Small intestine (tissue), 7 donors: ENCODE data around the gene MYH9. TPM values are rescaled to one million over a fixed set of nuclear protein-coding genes. Genes with fewer than 3 reads are reported as not detected.

ENCODE experiments used
- DNase-seq, 2 donors: peaks; one replicate each; pipeline versions ENCODE4 v3.0.0 to v3.0.0-alpha.2; 2013
- FAIRE-seq: peaks from 2 replicates; lab custom pipeline; 2012; peaks lifted over from hg19 to GRCh38; lab: Jason Lieb, UNC
- H3K27ac ChIP-seq, 3 donors: one replicate each; pipeline ENCODE4 v1.5.1; 2013; ENCODE audit warnings: low read length in 2 of 3, mild to moderate bottlenecking in 2 of 3, control low read depth in 1 of 3, inconsistent platforms in 1 of 3, low read depth in 1 of 3, moderate library complexity in 1 of 3
- H3K27me3 ChIP-seq, 3 donors: one replicate each; pipeline ENCODE4 v1.6.1; 2013; ENCODE audit warnings: low read length in 3 of 3, inconsistent platforms in 1 of 3; ENCODE audit not compliant: control insufficient read depth in 3 of 3, insufficient read depth in 3 of 3
- H3K36me3 ChIP-seq, 3 donors: one replicate each; pipeline ENCODE4 v1.6.1; 2013; ENCODE audit warnings: low read length in 3 of 3, inconsistent platforms in 1 of 3, low read depth in 1 of 3, mild to moderate bottlenecking in 1 of 3, moderate library complexity in 1 of 3; ENCODE audit not compliant: control insufficient read depth in 3 of 3, insufficient read depth in 2 of 3
- H3K4me1 ChIP-seq, 3 donors: one replicate each; pipeline ENCODE4 v1.6.1; 2013; ENCODE audit warnings: low read length in 2 of 3, inconsistent platforms in 1 of 3, low read depth in 1 of 3, mild to moderate bottlenecking in 1 of 3, moderate library complexity in 1 of 3; ENCODE audit not compliant: control insufficient read depth in 3 of 3, insufficient read depth in 2 of 3
- H3K4me3 ChIP-seq, 3 donors: one replicate each; pipeline ENCODE4 v1.5.1; 2013; ENCODE audit warnings: low read length in 3 of 3, control low read depth in 1 of 3, inconsistent platforms in 1 of 3, low read depth in 1 of 3, mild to moderate bottlenecking in 1 of 3, moderate library complexity in 1 of 3
- H3K9me3 ChIP-seq, 2 donors: one replicate each; pipeline ENCODE4 v1.6.1; 2013; ENCODE audit warnings: low read depth in 1 of 2, low read length in 1 of 2; ENCODE audit not compliant: control insufficient read depth in 2 of 2, insufficient read depth in 1 of 2
- WGBS, 3 donors: extraction: QIAGEN DNeasy Blood & Tissue Kit; methylation state at CpG; one replicate each; pipeline ENCODE4 v1.1.7; 2013; 5-methylcytosine and 5-hydroxymethylcytosine counted together
- polyA plus RNA-seq, 4 donors: library from polyadenylated mRNA; stranded (reverse) in 3 of 4; unstranded in 1 of 4; fragments of 200-250 nt in 3 of 4; fragments of 120-200 nt in 1 of 4; gene quantifications; one replicate each; pipeline versions ENCODE4 v1.2.1 to v1.2.3, GENCODE V29; 2013
- donor health status: healthy with polysubstance abuse.
- donor health status: control.
- donor health status: control.
- donor health status: Bipolar disorder and iron deficiency.
- donor health status: healthy.

The MYH9 gene
- polyA plus RNA-seq, 4 donors = 95.4 to 188 (median 143) TPM

DNA sequence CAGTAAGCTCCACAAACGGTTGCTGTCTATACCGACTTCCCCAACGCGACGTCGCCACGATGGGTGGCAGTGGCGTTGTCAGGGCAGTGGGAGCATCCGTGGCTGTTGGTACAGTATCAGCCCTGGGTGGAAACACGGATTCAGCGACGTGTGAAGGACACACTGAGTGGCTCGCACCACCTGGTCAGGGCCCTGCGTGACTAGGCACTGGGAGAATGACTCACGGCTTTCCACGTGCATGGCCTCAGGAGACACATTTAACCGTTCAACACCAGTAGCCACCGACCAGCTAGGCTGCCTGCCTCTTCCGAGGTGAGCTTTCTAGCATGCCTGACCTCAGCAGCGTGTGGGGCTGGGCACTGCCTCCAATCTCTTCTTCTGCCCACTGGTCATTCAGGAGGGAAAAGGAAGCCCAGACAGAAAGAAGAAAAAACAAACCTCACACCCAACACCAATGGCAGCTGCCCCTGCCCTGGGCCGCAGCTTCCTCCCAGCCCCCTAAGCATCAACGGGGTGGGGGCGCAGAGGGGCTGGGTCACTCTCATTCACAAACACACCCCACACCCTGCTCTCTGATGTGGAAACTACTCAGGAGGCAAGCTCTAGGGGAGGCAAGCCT, 59.0 kb downstream of the MYH9 start:
- peaks cover 2 to 56% (median 5%) of the 10 kb centered on the region in 3 donors for H3K4me1 ChIP-seq
- H3K27ac ChIP-seq = peak overlapping the region; percentile 64 to 90 (median 90)
- 55 to 67% (median 59%) methylated on average over 23 of the region's 23 CpGs for WGBS, 3 donors
- DNase-seq = peak in 1 of 2 donors; percentile 20
- H3K4me3 ChIP-seq = no peak overlapping the region
- no peaks in the 10 kb centered on the region for H3K27me3 ChIP-seq
- peaks cover 0 to 93% (median 11%) of the 10 kb centered on the region in 3 donors for H3K36me3 ChIP-seq
- H3K9me3 ChIP-seq = no peaks in the 10 kb centered on the region
- FAIRE-seq = no peak

- FAIRE-seq = no peak
- peak overlapping the region in 2 of 3 donors; percentile 90 for H3K27ac ChIP-seq
- 62 to 66% (median 63%) methylated on average over 13 of the region's 13 CpGs for WGBS, 3 donors
- peaks cover 2 to 59% (median 3%) of the 10 kb centered on the region in 3 donors for H3K4me1 ChIP-seq
- no peaks in the 10 kb centered on the region for H3K9me3 ChIP-seq
- H3K4me3 ChIP-seq = no peak overlapping the region
- H3K36me3 ChIP-seq = peaks cover 0 to 95% (median 15%) of the 10 kb centered on the region in 3 donors
- H3K27me3 ChIP-seq = no peaks in the 10 kb centered on the region
- peak in 1 of 2 donors; percentile 26 for DNase-seq
Observed at GRCh38 chr22:36327922-36328551, 59.7 kb downstream of the MYH9 start.

DNA sequence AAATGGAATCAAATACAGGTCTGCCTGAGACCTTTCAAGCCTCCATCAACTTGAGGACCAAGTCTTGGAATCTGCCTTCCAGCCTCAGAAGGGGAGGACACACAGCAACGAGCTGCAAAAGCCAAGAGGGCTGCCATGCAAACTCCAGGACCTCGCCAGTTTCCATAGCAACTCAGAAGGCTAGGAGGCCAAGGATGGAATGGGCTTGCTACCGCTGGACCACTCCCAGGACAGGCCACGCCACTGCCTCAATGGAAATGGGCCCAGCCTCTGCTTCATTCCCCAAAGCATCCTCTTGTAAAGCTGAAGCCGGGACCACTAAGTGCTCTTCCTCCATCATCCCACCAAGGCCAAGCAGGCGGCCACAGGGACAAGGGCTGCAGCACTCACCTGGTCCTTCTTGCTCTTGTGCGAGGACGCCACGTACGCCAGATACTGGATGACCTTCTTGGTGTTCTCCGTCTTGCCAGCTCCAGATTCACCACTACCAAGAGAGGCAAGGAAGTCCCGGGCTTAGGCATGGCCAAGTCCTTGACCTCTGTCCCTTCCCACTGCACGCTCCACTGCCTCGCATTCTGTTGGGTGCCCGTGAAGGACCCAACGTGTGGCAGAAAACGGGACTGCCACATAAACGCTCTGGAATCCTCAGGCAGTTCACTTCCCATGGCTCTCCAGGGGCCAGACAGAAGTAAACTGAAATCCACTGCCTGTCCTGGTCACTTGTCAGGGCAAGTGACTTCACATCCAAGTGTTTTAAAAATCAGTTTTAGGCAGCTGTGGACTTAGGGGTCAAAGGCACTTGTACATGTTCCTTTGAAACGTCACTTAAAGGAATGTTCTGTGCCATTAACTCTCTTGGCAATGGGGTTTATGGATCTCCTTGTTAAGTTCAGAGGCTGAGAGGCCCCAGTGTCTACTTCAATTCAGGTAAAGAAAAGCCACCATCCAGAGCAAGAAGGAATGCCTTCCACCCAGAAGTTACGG, 61.3 kb downstream of the MYH9 start:
- FAIRE-seq = no peak
- no peak for DNase-seq
- Histone ChIP-seq H3K9me3 (no peaks in the 10 kb centered on the region), H3K4me1 (peaks cover 0 to 47% (median 2%) of the 10 kb centered on the region in 3 donors), H3K36me3 (peaks cover 6 to 95% (median 27%) of the 10 kb centered on the region in 3 donors), H3K27ac (peak overlapping the region; percentile 45 to 90 (median 90)), H3K27me3 (no peaks in the 10 kb centered on the region), H3K4me3 (no peak overlapping the region)
- 71 to 77% (median 77%) methylated on average over 20 of the region's 20 CpGs for WGBS, 3 donors

- H3K27me3 ChIP-seq = no peaks in the 10 kb centered on the region
- peaks cover 12 to 95% (median 30%) of the 10 kb centered on the region in 3 donors for H3K36me3 ChIP-seq
- peaks cover 0 to 38% (median 2%) of the 10 kb centered on the region in 3 donors for H3K4me1 ChIP-seq
- H3K4me3 ChIP-seq = no peak overlapping the region
- DNase-seq = peak in 1 of 2 donors; percentile 93
- FAIRE-seq = no peak
- peak overlapping the region; percentile 45 to 94 (median 65) for H3K27ac ChIP-seq
- H3K9me3 ChIP-seq = no peaks in the 10 kb centered on the region
- WGBS, 3 donors = 54 to 72% (median 62%) methylated on average over 27 of the region's 27 CpGs
Observed at GRCh38 chr22:36325154-36326031, 62.4 kb downstream of the MYH9 start.

- peaks cover 0 to 32% (median 2%) of the 10 kb centered on the region in 3 donors for H3K4me1 ChIP-seq
- peaks cover 22 to 95% (median 37%) of the 10 kb centered on the region in 3 donors for H3K36me3 ChIP-seq
- 69 to 77% (median 69%) methylated on average over 11 of the region's 11 CpGs for WGBS, 3 donors
- no peaks in the 10 kb centered on the region for H3K27me3 ChIP-seq
- no peak overlapping the region for H3K4me3 ChIP-seq
- H3K9me3 ChIP-seq = no peaks in the 10 kb centered on the region
- FAIRE-seq (no peak), DNase-seq (no peak)
- H3K27ac ChIP-seq = peak overlapping the region in 2 of 3 donors; percentile 65 to 94
Observed at GRCh38 chr22:36324414-36324813, 63.4 kb downstream of the MYH9 start.

- Histone ChIP-seq H3K9me3 (no peaks in the 10 kb centered on the region), H3K36me3 (peaks cover 26 to 95% (median 37%) of the 10 kb centered on the region in 3 donors), H3K27ac (peak overlapping the region; percentile 49 to 94 (median 65)), H3K4me3 (no peak overlapping the region), H3K4me1 (peaks cover 0 to 27% (median 2%) of the 10 kb centered on the region in 3 donors), H3K27me3 (no peaks in the 10 kb centered on the region)
- DNase-seq (no peak), FAIRE-seq (no peak)
- 70 to 90% (median 88%) methylated on average over 21 of the region's 21 CpGs for WGBS, 3 donors
Observed at GRCh38 chr22:36323855-36324331, 63.9 kb downstream of the MYH9 start.

- 52 to 73% (median 67%) methylated on average over 14 of the region's 14 CpGs for WGBS, 3 donors
- Histone ChIP-seq H3K27me3 (no peaks in the 10 kb centered on the region), H3K4me3 (no peak overlapping the region), H3K27ac (peak overlapping the region; percentile 49 to 94 (median 65)), H3K36me3 (peaks cover 26 to 96% (median 37%) of the 10 kb centered on the region in 3 donors), H3K9me3 (no peaks in the 10 kb centered on the region), H3K4me1 (peaks cover 0 to 22% (median 2%) of the 10 kb centered on the region in 3 donors)
- FAIRE-seq (no peak), DNase-seq (peak; percentile 16 to 41)
Observed at GRCh38 chr22:36323182-36323854, 64.4 kb downstream of the MYH9 start.
